Kidney (tissue), 14 donors: ENCODE data around the gene VPS29. TPM values are rescaled to one million over a fixed set of nuclear protein-coding genes. Genes with fewer than 3 reads are reported as not detected.

Experiments used
- DNase-seq, 5 donors: peaks; one replicate each; pipeline ENCODE4 v3.0.0-alpha.2; 2013 to 2020
- FAIRE-seq: peaks from 2 replicates; lab custom pipeline; 2012; peaks lifted over from hg19 to GRCh38; lab: Jason Lieb, UNC
- H3K27ac ChIP-seq, 2 donors: one replicate each; pipeline ENCODE4 v1.7.0; 2013; ENCODE audit warnings: low read depth in 2 of 2, low read length in 2 of 2, inconsistent platforms in 1 of 2
- H3K27me3 ChIP-seq: one replicate; pipeline ENCODE4 v1.7.1; 2013; ENCODE audit warnings: low read length, inconsistent platforms; ENCODE audit not compliant: control insufficient read depth, insufficient read depth
- H3K36me3 ChIP-seq, 3 donors: one replicate each; pipeline versions ENCODE4 v1.7.0 to v1.7.1; 2013; ENCODE audit warnings: low read length in 3 of 3, control low read depth in 1 of 3, inconsistent platforms in 1 of 3; ENCODE audit not compliant: insufficient read depth in 3 of 3, control insufficient read depth in 2 of 3
- H3K4me1 ChIP-seq, 3 donors: one replicate each; pipeline versions ENCODE4 v1.7.0 to v1.7.1; 2013; ENCODE audit warnings: low read length in 3 of 3, inconsistent platforms in 1 of 3, low read depth in 1 of 3; ENCODE audit not compliant: control insufficient read depth in 2 of 3, insufficient read depth in 2 of 3
- H3K4me3 ChIP-seq, 3 donors: one replicate each; pipeline versions ENCODE4 v1.7.0 to v1.8.1; 2013; ENCODE audit warnings: low read length in 3 of 3, control low read depth in 1 of 3, inconsistent platforms in 1 of 3
- H3K9ac ChIP-seq, 3 donors: one replicate each; pipeline versions ENCODE4 v1.7.0 to v1.7.1; 2013; ENCODE audit warnings: low read length in 3 of 3, control low read depth in 1 of 3, inconsistent platforms in 1 of 3
- H3K9me3 ChIP-seq, 3 donors: one replicate each; pipeline versions ENCODE4 v1.7.0 to v1.7.1; 2013; ENCODE audit warnings: low read length in 3 of 3, control low read depth in 1 of 3, inconsistent platforms in 1 of 3; ENCODE audit not compliant: control insufficient read depth in 2 of 3, insufficient read depth in 1 of 3
- intact Hi-C: fragments of 100-400 bp; cut with DNase I; formaldehyde crosslinking; loops from one replicate; pipeline ENCODE4 v1.11.1; 2022
- polyA plus RNA-seq: library from polyadenylated mRNA; stranded (reverse); fragments of 350-450 nt; fragmentation: Illumina TruSeq; extraction: RNeasy Lipid Tissue Mini Kit (QIAGEN cat#74804); gene quantifications from one replicate; pipeline ENCODE4 v1.2.3, GENCODE V29; 2014; ENCODE audit warnings: low read depth, low replicate concordance; ENCODE audit not compliant: insufficient read depth
- total RNA-seq: library from RNA; stranded (reverse); fragmentation: NEBNext Ultra II Directional; extraction: Animal tissue kit (Norgen Biotek cat#: 25700); gene quantifications from one replicate; pipeline ENCODE4 v1.2.1, GENCODE V29; 2021
- TF ChIP-seq, protein P1 (sequence below): IDR thresholded peaks from 3 replicates; pipeline ENCODE4 v1.5.1; 2012; ENCODE audit warnings: mild to moderate bottlenecking, moderate library complexity, borderline replicate concordance; ENCODE audit not compliant: insufficient read depth; ENCODE audit errors: extremely low read depth
- donor health status: control.
- donor health status: control.
- donor health status: control.
- donor health status: control.
- donor health status: control.
- donor health status: DM: yes; HTN: yes; CAD: no.
- donor health status: Normal renal cell carcinoma (clear cell type).

The VPS29 gene
- total and polyA plus RNA-seq, 2 donors from 2014 or later = 108 to 153 TPM

GRCh38 chr12:110449799-110450497, 52.0 kb downstream of the VPS29 start, which contains the start of gene ARPC3:
Gene ARPC3 (minus strand): TSS chr12:110450337. CDS start chr12:110450260, 77 bp downstream.
- peaks cover 1 to 5% (median 4%) of the 10 kb centered on the region in 3 donors for H3K36me3 ChIP-seq
- no peaks in the 10 kb centered on the region for H3K27me3 ChIP-seq
- FAIRE-seq = no peak
- intact Hi-C loops = no loop called here
- TF ChIP-seq, protein P1, sequence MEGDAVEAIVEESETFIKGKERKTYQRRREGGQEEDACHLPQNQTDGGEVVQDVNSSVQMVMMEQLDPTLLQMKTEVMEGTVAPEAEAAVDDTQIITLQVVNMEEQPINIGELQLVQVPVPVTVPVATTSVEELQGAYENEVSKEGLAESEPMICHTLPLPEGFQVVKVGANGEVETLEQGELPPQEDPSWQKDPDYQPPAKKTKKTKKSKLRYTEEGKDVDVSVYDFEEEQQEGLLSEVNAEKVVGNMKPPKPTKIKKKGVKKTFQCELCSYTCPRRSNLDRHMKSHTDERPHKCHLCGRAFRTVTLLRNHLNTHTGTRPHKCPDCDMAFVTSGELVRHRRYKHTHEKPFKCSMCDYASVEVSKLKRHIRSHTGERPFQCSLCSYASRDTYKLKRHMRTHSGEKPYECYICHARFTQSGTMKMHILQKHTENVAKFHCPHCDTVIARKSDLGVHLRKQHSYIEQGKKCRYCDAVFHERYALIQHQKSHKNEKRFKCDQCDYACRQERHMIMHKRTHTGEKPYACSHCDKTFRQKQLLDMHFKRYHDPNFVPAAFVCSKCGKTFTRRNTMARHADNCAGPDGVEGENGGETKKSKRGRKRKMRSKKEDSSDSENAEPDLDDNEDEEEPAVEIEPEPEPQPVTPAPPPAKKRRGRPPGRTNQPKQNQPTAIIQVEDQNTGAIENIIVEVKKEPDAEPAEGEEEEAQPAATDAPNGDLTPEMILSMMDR = peak; percentile 87
- H3K27ac ChIP-seq = peak within 1 kb of the TSS; percentile 93
- peak; percentile 95 to 98 (median 98) for DNase-seq
- peaks cover 0 to 2% (median 0%) of the 10 kb centered on the region in 3 donors for H3K4me1 ChIP-seq
- peak within 1 kb of the TSS; percentile 86 to 93 (median 88) for H3K9ac ChIP-seq
- H3K9me3 ChIP-seq = no peaks in the 10 kb centered on the region
- peak within 1 kb of the TSS; percentile 86 to 93 (median 92) for H3K4me3 ChIP-seq

DNA sequence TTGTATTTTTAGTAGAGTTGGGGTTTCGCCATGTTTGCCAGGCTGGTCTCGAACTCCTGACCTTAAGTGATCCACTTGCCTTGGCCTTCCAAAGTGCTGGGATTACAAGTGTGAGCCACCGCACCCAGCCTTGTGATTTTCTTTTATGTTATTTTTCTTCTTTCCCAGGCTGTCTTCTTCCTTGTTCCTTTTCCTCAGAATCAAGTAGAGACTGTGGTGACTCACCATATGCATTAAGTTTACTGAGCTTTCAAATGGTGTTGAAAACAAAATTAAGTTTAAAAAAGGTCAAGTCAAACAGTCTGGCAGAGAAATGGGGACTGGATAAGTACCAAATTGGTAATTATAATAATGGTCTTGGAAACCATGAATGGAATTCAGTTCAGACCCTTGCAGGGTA, 57.5 kb downstream of the VPS29 start:
- Histone ChIP-seq H3K9ac (no peak overlapping the region), H3K4me3 (no peak overlapping the region), H3K9me3 (no peaks in the 10 kb centered on the region), H3K27me3 (no peaks in the 10 kb centered on the region), H3K36me3 (peaks cover 4 to 25% (median 13%) of the 10 kb centered on the region in 3 donors), H3K4me1 (peaks cover 0 to 2% (median 0%) of the 10 kb centered on the region in 3 donors), H3K27ac (no peak overlapping the region)
- intact Hi-C loops = no loop called here
- no peak for FAIRE-seq
- TF ChIP-seq, protein P1 = no peak
- DNase-seq = no peak

Other genes with a start within 250 kb of the VPS29 start
- gene ATP2A2, start 220.9 kb downstream of the VPS29 start, total RNA-seq = 221 TPM
- gene ATP2A2, start 220.9 kb downstream of the VPS29 start, polyA plus RNA-seq = 37.2 TPM
- 47.8 TPM for gene ANAPC7, start 98.4 kb downstream of the VPS29 start, total RNA-seq
- 31.3 TPM for gene ANAPC7, start 98.4 kb downstream of the VPS29 start, polyA plus RNA-seq
- gene ARPC3, start 51.8 kb downstream of the VPS29 start, total RNA-seq = 204 TPM
- gene ARPC3, start 51.8 kb downstream of the VPS29 start, polyA plus RNA-seq = 325 TPM
- 27.4 TPM for gene GPN3, start 33.9 kb downstream of the VPS29 start, total RNA-seq
- 31.3 TPM for gene GPN3, start 33.9 kb downstream of the VPS29 start, polyA plus RNA-seq
- gene FAM216A, start 33.3 kb downstream of the VPS29 start, total RNA-seq = 4.0 TPM
- gene FAM216A, start 33.3 kb downstream of the VPS29 start, polyA plus RNA-seq = 4.6 TPM
- 1.0 TPM for gene RAD9B, start 220 bp upstream of the VPS29 start, total RNA-seq
- gene RAD9B, start 220 bp upstream of the VPS29 start, polyA plus RNA-seq = 0.17 TPM
- gene PPTC7, start 81.2 kb upstream of the VPS29 start, total RNA-seq = 27.9 TPM
- gene PPTC7, start 81.2 kb upstream of the VPS29 start, polyA plus RNA-seq = 10.0 TPM
- gene TCTN1, start 112.0 kb upstream of the VPS29 start, total RNA-seq = 76.9 TPM
- 71.2 TPM for gene TCTN1, start 112.0 kb upstream of the VPS29 start, polyA plus RNA-seq
- gene HVCN1, start 187.0 kb upstream of the VPS29 start, total RNA-seq = 7.1 TPM
- 4.7 TPM for gene HVCN1, start 187.0 kb upstream of the VPS29 start, polyA plus RNA-seq
- 82.3 TPM for gene PPP1CC, start 240.8 kb upstream of the VPS29 start, total RNA-seq
- 57.0 TPM for gene PPP1CC, start 240.8 kb upstream of the VPS29 start, polyA plus RNA-seq